SK-N-SH treated with all-trans-retinoic acid at 6 μM for 48 hours (cell line): Measurements from ENCODE around the gene GRIA4.

Source experiments
- ATAC-seq: fragments of 200-7000 bp; cut with Tn5 transposase; 3 replicates; pipeline ENCODE4 v1.9.1; 2020; ENCODE audit warnings: mild to moderate bottlenecking, moderate library complexity
- ARNTL ChIP-seq: fragments of 450-650 bp; formaldehyde crosslinking; IDR thresholded peaks from 2 replicates; pipeline ENCODE4 v1.5.0; 2020; ENCODE audit warnings: low read depth, mild to moderate bottlenecking, moderate library complexity, borderline replicate concordance
- BACH2 ChIP-seq: fragments of 250-450 bp; sonication (Bioruptor Pico); IDR thresholded peaks from 2 replicates; pipeline ENCODE4 v1.9.0; 2021; ENCODE audit warnings: mild to moderate bottlenecking, borderline replicate concordance
- CSDC2 ChIP-seq: fragments of 250-450 bp; sonication (Bioruptor Pico); IDR thresholded peaks from 2 replicates; pipeline ENCODE4 v1.5.0; 2020; ENCODE audit warnings: mild to moderate bottlenecking, moderate library complexity
- ESRRG ChIP-seq: fragments of 250-450 bp; sonication (Bioruptor Pico); IDR thresholded peaks from 2 replicates; pipeline ENCODE4 v1.6.1; 2021; ENCODE audit warnings: mild to moderate bottlenecking
- GLIS3 ChIP-seq: fragments of 250-450 bp; sonication (Bioruptor Pico); IDR thresholded peaks from 2 replicates; pipeline ENCODE4 v1.5.0; 2020; ENCODE audit warnings: mild to moderate bottlenecking, moderate library complexity
- ISL1 ChIP-seq: fragments of 250-450 bp; sonication (Bioruptor Pico); IDR thresholded peaks from 2 replicates; pipeline ENCODE4 v2.1.2; 2022; ENCODE audit warnings: mild to moderate bottlenecking, moderate library complexity
- PPARA ChIP-seq: fragments of 250-450 bp; sonication (Bioruptor Pico); IDR thresholded peaks from 2 replicates; pipeline ENCODE4 v1.5.0; 2020; ENCODE audit warnings: mild to moderate bottlenecking, borderline replicate concordance
- RARB ChIP-seq: fragments of 250-450 bp; sonication (Bioruptor Pico); IDR thresholded peaks from 2 replicates; pipeline ENCODE4 v1.8.0; 2021; ENCODE audit warnings: mild to moderate bottlenecking, moderate library complexity
- TCF4 ChIP-seq: fragments of 250-450 bp; sonication (Bioruptor Pico); IDR thresholded peaks from 2 replicates; pipeline ENCODE4 v1.8.0; 2021; ENCODE audit warnings: mild to moderate bottlenecking, moderate library complexity, borderline replicate concordance
- TOX ChIP-seq: fragments of 250-450 bp; sonication (Bioruptor Pico); IDR thresholded peaks from 2 replicates; pipeline ENCODE4 v1.8.0; 2021; ENCODE audit warnings: mild to moderate bottlenecking, moderate library complexity, borderline replicate concordance
- ZC3H10 ChIP-seq: fragments of 250-450 bp; sonication (Bioruptor Pico); IDR thresholded peaks from 2 replicates; pipeline ENCODE4 v1.5.1; 2021; ENCODE audit warnings: mild to moderate bottlenecking, moderate library complexity
- ZFP3 ChIP-seq: fragments of 250-450 bp; sonication (Bioruptor Pico); IDR thresholded peaks from 2 replicates; pipeline ENCODE4 v1.5.0; 2020; ENCODE audit warnings: mild to moderate bottlenecking, moderate library complexity
- ZFP30 ChIP-seq: fragments of 450-650 bp; formaldehyde crosslinking; IDR thresholded peaks from 2 replicates; pipeline ENCODE4 v1.5.0; 2022; ENCODE audit warnings: mild to moderate bottlenecking, moderate library complexity
- ZNF565 ChIP-seq: fragments of 450-650 bp; formaldehyde crosslinking; conservative IDR thresholded peaks from 2 replicates; pipeline ENCODE4 v1.5.0; 2020; ENCODE audit warnings: low read depth, mild to moderate bottlenecking, moderate library complexity
- ZNF70 ChIP-seq: fragments of 450-650 bp; formaldehyde crosslinking; IDR thresholded peaks from 2 replicates; pipeline ENCODE4 v1.5.0; 2020; ENCODE audit warnings: mild to moderate bottlenecking, moderate library complexity
- ZNF8 ChIP-seq: fragments of 450-650 bp; formaldehyde crosslinking; IDR thresholded peaks from 2 replicates; pipeline ENCODE4 v1.5.0; 2020; ENCODE audit warnings: mild to moderate bottlenecking, moderate library complexity
- TF ChIP-seq, protein P1 (sequence below): fragments of 250-450 bp; sonication (Bioruptor Pico); IDR thresholded peaks from 2 replicates; pipeline ENCODE4 v1.8.0; 2021; ENCODE audit warnings: low read depth, mild to moderate bottlenecking, moderate library complexity, borderline replicate concordance
- TF ChIP-seq, protein P2 (sequence below): fragments of 250-450 bp; sonication (Bioruptor Pico); IDR thresholded peaks from 2 replicates; pipeline ENCODE4 v1.5.0; 2020; ENCODE audit warnings: mild to moderate bottlenecking, moderate library complexity
- TF ChIP-seq, protein P3 (sequence below): fragments of 250-450 bp; sonication (Bioruptor Pico); IDR thresholded peaks from 2 replicates; pipeline ENCODE4 v1.8.0; 2020; ENCODE audit warnings: mild to moderate bottlenecking, moderate library complexity, borderline replicate concordance

GRIA4 gene

GRCh38 chr11:105910095-105910715 is 300.3 kb downstream of the GRIA4 start:
- no peak for TF ChIP-seq ZNF8
- no peak for TF ChIP-seq ZFP30 (CRISPR knock-in tag)
- no peak for TF ChIP-seq TOX (CRISPR knock-in tag)
- TF ChIP-seq RARB (CRISPR knock-in tag) = no peak
- ATAC-seq = no peak

DNA sequence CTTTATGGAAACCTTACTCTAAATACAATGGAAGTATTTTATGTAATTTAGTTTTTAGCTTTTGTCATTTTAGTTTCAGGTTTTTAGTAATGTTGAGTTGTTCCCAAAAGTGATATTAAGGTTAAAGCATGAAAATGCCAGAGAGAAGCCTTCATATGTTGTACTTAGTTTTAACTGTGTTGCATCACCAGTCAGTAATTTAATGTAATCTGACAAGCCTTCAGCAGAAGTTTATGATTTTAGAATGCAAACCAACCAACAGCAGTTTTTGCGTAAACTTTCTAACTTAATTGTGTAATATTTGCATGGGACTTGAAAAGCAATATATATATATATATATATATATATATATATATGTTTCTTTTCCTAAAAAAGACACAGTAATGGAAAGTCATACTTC is 301.6 kb downstream of the GRIA4 start:
- ATAC-seq = peak; percentile 40; the same call in 1 of the 3 replicates
- no peak for TF ChIP-seq TOX (CRISPR knock-in tag)
- TF ChIP-seq ZC3H10 (CRISPR knock-in tag) = peak; percentile 69; the same call in 1 of the 2 replicates
- peak; percentile 32; the same call in 1 of the 2 replicates for TF ChIP-seq ISL1

DNA sequence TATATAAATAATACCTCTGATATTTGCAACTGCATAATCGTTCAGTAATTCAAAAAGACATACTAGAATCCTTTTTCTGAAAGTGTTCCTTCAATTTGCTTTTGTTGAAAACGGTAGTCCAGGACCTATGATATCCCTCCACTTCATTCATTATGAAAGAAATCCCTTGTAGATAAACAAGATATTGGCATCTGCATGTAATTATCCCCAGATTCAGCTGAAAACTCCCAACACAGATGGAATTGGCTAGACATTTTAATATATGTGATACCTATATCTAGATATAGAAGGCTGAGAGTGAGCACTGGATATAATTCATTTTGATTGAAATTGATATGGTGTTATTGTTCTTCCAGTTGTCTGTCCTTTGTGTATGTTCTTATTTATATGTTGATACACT is 302.8 kb downstream of the GRIA4 start:
- TF ChIP-seq ISL1 (no peak), TCF4 (CRISPR knock-in tag) (peak; percentile 83; the same call in 1 of the 2 replicates), GLIS3 (CRISPR knock-in tag) (no peak)
- TF ChIP-seq, all 23 proteins: peak for 1
- ATAC-seq = no peak; the same call in 2 of the 3 replicates

GRCh38 chr11:105915021-105915420 is 305.1 kb downstream of the GRIA4 start:
- no peak for ATAC-seq
- TF ChIP-seq ARNTL = no peak
- no peak for TF ChIP-seq BACH2 (CRISPR knock-in tag)
- TF ChIP-seq RARB (CRISPR knock-in tag) = no peak
- TF ChIP-seq ZNF565 (CRISPR knock-in tag) = no peak
- no peak for TF ChIP-seq PPARA (CRISPR knock-in tag)
- no peak for TF ChIP-seq ZNF70 (CRISPR knock-in tag)
- no peak for TF ChIP-seq ZFP3 (CRISPR knock-in tag)
- no peak for TF ChIP-seq ESRRG (CRISPR knock-in tag)
- TF ChIP-seq ZFP30 (CRISPR knock-in tag) = no peak
- TF ChIP-seq ZC3H10 (CRISPR knock-in tag) = no peak
- no peak for TF ChIP-seq TOX (CRISPR knock-in tag)
- TF ChIP-seq, protein P1, sequence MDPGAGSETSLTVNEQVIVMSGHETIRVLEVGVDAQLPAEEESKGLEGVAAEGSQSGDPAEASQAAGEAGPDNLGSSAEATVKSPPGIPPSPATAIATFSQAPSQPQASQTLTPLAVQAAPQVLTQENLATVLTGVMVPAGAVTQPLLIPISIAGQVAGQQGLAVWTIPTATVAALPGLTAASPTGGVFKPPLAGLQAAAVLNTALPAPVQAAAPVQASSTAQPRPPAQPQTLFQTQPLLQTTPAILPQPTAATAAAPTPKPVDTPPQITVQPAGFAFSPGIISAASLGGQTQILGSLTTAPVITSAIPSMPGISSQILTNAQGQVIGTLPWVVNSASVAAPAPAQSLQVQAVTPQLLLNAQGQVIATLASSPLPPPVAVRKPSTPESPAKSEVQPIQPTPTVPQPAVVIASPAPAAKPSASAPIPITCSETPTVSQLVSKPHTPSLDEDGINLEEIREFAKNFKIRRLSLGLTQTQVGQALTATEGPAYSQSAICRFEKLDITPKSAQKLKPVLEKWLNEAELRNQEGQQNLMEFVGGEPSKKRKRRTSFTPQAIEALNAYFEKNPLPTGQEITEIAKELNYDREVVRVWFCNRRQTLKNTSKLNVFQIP (CRISPR knock-in tag) = no peak
- no peak for TF ChIP-seq ISL1

DNA sequence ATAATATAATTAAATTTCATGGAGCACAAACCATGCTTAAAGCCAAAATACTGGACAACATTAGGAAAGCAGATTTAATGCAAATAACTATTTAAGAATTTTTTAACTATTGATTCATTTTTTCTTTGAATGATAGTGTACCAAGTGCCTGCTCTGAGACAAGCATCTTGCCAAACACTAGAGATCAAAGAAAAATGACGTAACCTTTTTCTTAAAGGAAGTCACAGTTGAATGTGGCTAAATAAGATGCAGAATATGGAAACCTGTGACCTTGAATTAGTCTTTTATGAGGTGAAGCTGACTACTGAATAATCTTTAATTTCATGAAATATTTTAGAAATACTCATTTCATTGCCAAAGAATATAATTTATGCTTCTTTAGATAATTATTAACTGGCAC is 308.2 kb downstream of the GRIA4 start:
- TF ChIP-seq, protein P2, sequence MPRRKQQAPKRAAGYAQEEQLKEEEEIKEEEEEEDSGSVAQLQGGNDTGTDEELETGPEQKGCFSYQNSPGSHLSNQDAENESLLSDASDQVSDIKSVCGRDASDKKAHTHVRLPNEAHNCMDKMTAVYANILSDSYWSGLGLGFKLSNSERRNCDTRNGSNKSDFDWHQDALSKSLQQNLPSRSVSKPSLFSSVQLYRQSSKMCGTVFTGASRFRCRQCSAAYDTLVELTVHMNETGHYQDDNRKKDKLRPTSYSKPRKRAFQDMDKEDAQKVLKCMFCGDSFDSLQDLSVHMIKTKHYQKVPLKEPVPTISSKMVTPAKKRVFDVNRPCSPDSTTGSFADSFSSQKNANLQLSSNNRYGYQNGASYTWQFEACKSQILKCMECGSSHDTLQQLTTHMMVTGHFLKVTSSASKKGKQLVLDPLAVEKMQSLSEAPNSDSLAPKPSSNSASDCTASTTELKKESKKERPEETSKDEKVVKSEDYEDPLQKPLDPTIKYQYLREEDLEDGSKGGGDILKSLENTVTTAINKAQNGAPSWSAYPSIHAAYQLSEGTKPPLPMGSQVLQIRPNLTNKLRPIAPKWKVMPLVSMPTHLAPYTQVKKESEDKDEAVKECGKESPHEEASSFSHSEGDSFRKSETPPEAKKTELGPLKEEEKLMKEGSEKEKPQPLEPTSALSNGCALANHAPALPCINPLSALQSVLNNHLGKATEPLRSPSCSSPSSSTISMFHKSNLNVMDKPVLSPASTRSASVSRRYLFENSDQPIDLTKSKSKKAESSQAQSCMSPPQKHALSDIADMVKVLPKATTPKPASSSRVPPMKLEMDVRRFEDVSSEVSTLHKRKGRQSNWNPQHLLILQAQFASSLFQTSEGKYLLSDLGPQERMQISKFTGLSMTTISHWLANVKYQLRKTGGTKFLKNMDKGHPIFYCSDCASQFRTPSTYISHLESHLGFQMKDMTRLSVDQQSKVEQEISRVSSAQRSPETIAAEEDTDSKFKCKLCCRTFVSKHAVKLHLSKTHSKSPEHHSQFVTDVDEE (CRISPR knock-in tag) = no peak
- TF ChIP-seq, protein P3, sequence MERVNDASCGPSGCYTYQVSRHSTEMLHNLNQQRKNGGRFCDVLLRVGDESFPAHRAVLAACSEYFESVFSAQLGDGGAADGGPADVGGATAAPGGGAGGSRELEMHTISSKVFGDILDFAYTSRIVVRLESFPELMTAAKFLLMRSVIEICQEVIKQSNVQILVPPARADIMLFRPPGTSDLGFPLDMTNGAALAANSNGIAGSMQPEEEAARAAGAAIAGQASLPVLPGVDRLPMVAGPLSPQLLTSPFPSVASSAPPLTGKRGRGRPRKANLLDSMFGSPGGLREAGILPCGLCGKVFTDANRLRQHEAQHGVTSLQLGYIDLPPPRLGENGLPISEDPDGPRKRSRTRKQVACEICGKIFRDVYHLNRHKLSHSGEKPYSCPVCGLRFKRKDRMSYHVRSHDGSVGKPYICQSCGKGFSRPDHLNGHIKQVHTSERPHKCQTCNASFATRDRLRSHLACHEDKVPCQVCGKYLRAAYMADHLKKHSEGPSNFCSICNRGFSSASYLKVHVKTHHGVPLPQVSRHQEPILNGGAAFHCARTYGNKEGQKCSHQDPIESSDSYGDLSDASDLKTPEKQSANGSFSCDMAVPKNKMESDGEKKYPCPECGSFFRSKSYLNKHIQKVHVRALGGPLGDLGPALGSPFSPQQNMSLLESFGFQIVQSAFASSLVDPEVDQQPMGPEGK (CRISPR knock-in tag) = no peak
- no peak for TF ChIP-seq TCF4 (CRISPR knock-in tag)
- TF ChIP-seq ZC3H10 (CRISPR knock-in tag) = no peak
- TF ChIP-seq ARNTL = no peak
- TF ChIP-seq BACH2 (CRISPR knock-in tag) = no peak
- TF ChIP-seq ESRRG (CRISPR knock-in tag) = no peak
- TF ChIP-seq PPARA (CRISPR knock-in tag) = no peak
- no peak for TF ChIP-seq CSDC2 (CRISPR knock-in tag)
- ATAC-seq = no peak
